PC-9 (cell line): ENCODE data around the gene RITA1.

Experiments
- EZH2 ChIP-seq: fragments of 200-600 bp; sonication (generic); IDR thresholded peaks from 2 replicates; pipeline ENCODE4 v1.8.0; 2017; ENCODE audit warnings: antibody characterized with exemption, low read depth
- TF ChIP-seq, protein P1 (sequence below): fragments of 200-600 bp; sonication (generic); conservative IDR thresholded peaks from 2 replicates; pipeline ENCODE4 v1.6.1; 2017; ENCODE audit warnings: mixed run types, antibody characterized with exemption, mild to moderate bottlenecking, moderate library complexity

DNA sequence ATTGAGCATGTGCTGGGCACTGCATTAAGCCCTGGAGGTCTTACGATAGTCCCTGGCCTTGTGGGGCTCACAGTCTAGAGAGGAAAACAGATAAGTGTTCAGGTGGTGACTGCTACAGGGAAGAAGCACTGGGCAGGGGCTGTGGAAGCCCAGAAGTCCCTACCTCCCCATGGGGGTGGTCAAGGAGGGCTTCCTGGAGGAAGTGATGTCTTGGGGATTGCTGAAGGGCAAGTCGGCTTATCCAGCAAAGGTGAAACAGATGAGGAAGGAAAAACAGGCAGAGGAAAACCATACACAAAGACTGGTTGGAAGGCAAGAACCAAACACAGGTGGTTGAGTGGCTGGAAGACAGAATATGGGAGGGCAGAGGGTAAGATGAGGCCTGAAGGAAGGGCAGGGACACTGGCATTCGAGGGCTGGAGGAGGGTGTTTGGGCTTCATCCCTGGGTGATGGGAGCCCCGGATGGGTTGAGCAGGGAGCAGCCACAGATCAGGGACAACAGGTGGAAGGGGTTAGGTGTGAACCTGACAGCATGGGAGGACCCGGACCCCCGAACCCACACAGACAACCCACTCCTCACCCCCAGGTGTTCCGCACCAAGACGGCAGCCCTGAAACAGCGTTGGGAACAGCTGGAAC lies 33.2 kb upstream of the RITA1 start:
- TF ChIP-seq, protein P1, sequence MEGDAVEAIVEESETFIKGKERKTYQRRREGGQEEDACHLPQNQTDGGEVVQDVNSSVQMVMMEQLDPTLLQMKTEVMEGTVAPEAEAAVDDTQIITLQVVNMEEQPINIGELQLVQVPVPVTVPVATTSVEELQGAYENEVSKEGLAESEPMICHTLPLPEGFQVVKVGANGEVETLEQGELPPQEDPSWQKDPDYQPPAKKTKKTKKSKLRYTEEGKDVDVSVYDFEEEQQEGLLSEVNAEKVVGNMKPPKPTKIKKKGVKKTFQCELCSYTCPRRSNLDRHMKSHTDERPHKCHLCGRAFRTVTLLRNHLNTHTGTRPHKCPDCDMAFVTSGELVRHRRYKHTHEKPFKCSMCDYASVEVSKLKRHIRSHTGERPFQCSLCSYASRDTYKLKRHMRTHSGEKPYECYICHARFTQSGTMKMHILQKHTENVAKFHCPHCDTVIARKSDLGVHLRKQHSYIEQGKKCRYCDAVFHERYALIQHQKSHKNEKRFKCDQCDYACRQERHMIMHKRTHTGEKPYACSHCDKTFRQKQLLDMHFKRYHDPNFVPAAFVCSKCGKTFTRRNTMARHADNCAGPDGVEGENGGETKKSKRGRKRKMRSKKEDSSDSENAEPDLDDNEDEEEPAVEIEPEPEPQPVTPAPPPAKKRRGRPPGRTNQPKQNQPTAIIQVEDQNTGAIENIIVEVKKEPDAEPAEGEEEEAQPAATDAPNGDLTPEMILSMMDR, result no peak
- TF ChIP-seq EZH2, result no peak
